SK-N-SH treated with all-trans-retinoic acid at 6 μM for 48 hours (cell line): ENCODE measurements around the gene HELZ.

Source experiments
- ATAC-seq: fragments of 200-7000 bp; cut with Tn5 transposase; 3 replicates; pipeline ENCODE4 v1.9.1; 2020; ENCODE audit warnings: mild to moderate bottlenecking, moderate library complexity
- ARNTL ChIP-seq: fragments of 450-650 bp; formaldehyde crosslinking; IDR thresholded peaks from 2 replicates; pipeline ENCODE4 v1.5.0; 2020; ENCODE audit warnings: low read depth, mild to moderate bottlenecking, moderate library complexity, borderline replicate concordance
- CSDC2 ChIP-seq: fragments of 250-450 bp; sonication (Bioruptor Pico); IDR thresholded peaks from 2 replicates; pipeline ENCODE4 v1.5.0; 2020; ENCODE audit warnings: mild to moderate bottlenecking, moderate library complexity
- ESRRG ChIP-seq: fragments of 250-450 bp; sonication (Bioruptor Pico); IDR thresholded peaks from 2 replicates; pipeline ENCODE4 v1.6.1; 2021; ENCODE audit warnings: mild to moderate bottlenecking
- GLIS3 ChIP-seq: fragments of 250-450 bp; sonication (Bioruptor Pico); IDR thresholded peaks from 2 replicates; pipeline ENCODE4 v1.5.0; 2020; ENCODE audit warnings: mild to moderate bottlenecking, moderate library complexity
- ISL1 ChIP-seq: fragments of 250-450 bp; sonication (Bioruptor Pico); IDR thresholded peaks from 2 replicates; pipeline ENCODE4 v2.1.2; 2022; ENCODE audit warnings: mild to moderate bottlenecking, moderate library complexity
- OSR1 ChIP-seq: fragments of 250-450 bp; sonication (Bioruptor Pico); IDR thresholded peaks from 2 replicates; pipeline ENCODE4 v1.8.0; 2022; ENCODE audit warnings: moderate library complexity, mild to moderate bottlenecking, inconsistent platforms
- PPARA ChIP-seq: fragments of 250-450 bp; sonication (Bioruptor Pico); IDR thresholded peaks from 2 replicates; pipeline ENCODE4 v1.5.0; 2020; ENCODE audit warnings: mild to moderate bottlenecking, borderline replicate concordance
- RARB ChIP-seq: fragments of 250-450 bp; sonication (Bioruptor Pico); IDR thresholded peaks from 2 replicates; pipeline ENCODE4 v1.8.0; 2021; ENCODE audit warnings: mild to moderate bottlenecking, moderate library complexity
- SNAI2 ChIP-seq: fragments of 250-450 bp; sonication (Bioruptor Pico); IDR thresholded peaks from 2 replicates; pipeline ENCODE4 v1.5.0; 2020; ENCODE audit warnings: mild to moderate bottlenecking, moderate library complexity
- TOX ChIP-seq: fragments of 250-450 bp; sonication (Bioruptor Pico); IDR thresholded peaks from 2 replicates; pipeline ENCODE4 v1.8.0; 2021; ENCODE audit warnings: mild to moderate bottlenecking, moderate library complexity, borderline replicate concordance
- ZC3H10 ChIP-seq: fragments of 250-450 bp; sonication (Bioruptor Pico); IDR thresholded peaks from 2 replicates; pipeline ENCODE4 v1.5.1; 2021; ENCODE audit warnings: mild to moderate bottlenecking, moderate library complexity
- ZFP3 ChIP-seq: fragments of 250-450 bp; sonication (Bioruptor Pico); IDR thresholded peaks from 2 replicates; pipeline ENCODE4 v1.5.0; 2020; ENCODE audit warnings: mild to moderate bottlenecking, moderate library complexity
- ZFP30 ChIP-seq: fragments of 450-650 bp; formaldehyde crosslinking; IDR thresholded peaks from 2 replicates; pipeline ENCODE4 v1.5.0; 2022; ENCODE audit warnings: mild to moderate bottlenecking, moderate library complexity
- ZNF565 ChIP-seq: fragments of 450-650 bp; formaldehyde crosslinking; conservative IDR thresholded peaks from 2 replicates; pipeline ENCODE4 v1.5.0; 2020; ENCODE audit warnings: low read depth, mild to moderate bottlenecking, moderate library complexity
- ZNF8 ChIP-seq: fragments of 450-650 bp; formaldehyde crosslinking; IDR thresholded peaks from 2 replicates; pipeline ENCODE4 v1.5.0; 2020; ENCODE audit warnings: mild to moderate bottlenecking, moderate library complexity
- TF ChIP-seq, protein P1 (sequence below): fragments of 250-450 bp; sonication (Bioruptor Pico); IDR thresholded peaks from 2 replicates; pipeline ENCODE4 v1.8.0; 2021; ENCODE audit warnings: low read depth, mild to moderate bottlenecking, moderate library complexity, borderline replicate concordance
- TF ChIP-seq, protein P2 (sequence below): fragments of 250-450 bp; sonication (Bioruptor Pico); IDR thresholded peaks from 2 replicates; pipeline ENCODE4 v1.5.1; 2020; ENCODE audit warnings: low read depth, mild to moderate bottlenecking, moderate library complexity
- TF ChIP-seq, protein P3 (sequence below): fragments of 250-450 bp; sonication (Bioruptor Pico); IDR thresholded peaks from 2 replicates; pipeline ENCODE4 v1.5.0; 2020; ENCODE audit warnings: mild to moderate bottlenecking, moderate library complexity
- TF ChIP-seq, protein P4 (sequence below): fragments of 250-450 bp; sonication (Bioruptor Pico); IDR thresholded peaks from 2 replicates; pipeline ENCODE4 v1.5.1; 2021; ENCODE audit warnings: mild to moderate bottlenecking, moderate library complexity
- TF ChIP-seq, protein P5 (sequence below): fragments of 250-450 bp; sonication (Bioruptor Pico); IDR thresholded peaks from 2 replicates; pipeline ENCODE4 v1.8.0; 2020; ENCODE audit warnings: mild to moderate bottlenecking, moderate library complexity, borderline replicate concordance

The HELZ gene

DNA sequence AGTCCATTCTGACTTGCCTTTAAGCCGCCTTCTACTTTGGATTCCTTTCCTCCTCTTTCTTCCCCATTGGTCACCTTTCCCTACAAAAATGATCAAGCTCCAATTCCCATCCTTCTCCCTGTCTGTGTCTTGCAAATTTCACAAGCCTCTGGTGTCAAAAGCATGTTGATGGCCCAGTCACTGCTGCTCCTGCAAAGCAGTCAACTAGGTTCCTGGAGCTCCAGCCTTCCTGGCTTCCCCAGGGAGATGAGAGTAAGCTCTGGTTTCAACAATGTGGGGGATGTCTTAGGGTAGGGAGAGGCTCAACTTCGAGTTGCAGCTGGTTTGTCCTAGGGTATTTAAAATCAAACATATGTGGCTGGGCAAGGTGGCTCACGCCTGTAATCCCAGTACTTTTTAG, 36.1 kb upstream of the HELZ start (continued):
- no peak for TF ChIP-seq ARNTL (CRISPR knock-in tag)

DNA sequence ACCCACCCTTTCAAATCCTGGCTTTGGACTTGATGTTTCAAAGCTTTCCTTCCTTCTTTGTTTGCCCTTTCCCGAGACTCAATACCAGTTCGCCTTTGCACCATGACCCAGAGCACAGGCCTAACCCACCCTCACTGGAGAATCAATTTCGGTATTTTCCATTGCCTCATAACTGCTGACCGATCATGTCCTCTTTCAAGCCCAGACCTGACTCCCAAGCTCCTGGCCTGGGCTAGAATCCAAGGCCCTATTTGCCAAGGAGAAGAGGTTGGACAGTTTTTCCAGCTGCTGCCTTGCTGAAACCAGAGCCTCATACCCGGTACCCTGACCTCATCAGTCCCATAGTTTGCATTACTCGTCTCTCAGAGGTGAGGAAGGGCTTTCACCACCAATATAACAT, 35.3 kb upstream of the HELZ start:
- TF ChIP-seq ESRRG (CRISPR knock-in tag) (no peak), GLIS3 (CRISPR knock-in tag) (no peak), TOX (CRISPR knock-in tag) (no peak), SNAI2 (CRISPR knock-in tag) (no peak), ZC3H10 (CRISPR knock-in tag) (no peak), OSR1 (CRISPR knock-in tag) (no peak), RARB (CRISPR knock-in tag) (no peak), ISL1 (no peak), ZFP3 (CRISPR knock-in tag) (no peak), ZFP30 (CRISPR knock-in tag) (no peak), ZNF8 (no peak), ZNF565 (no peak)
- TF ChIP-seq, protein P1, sequence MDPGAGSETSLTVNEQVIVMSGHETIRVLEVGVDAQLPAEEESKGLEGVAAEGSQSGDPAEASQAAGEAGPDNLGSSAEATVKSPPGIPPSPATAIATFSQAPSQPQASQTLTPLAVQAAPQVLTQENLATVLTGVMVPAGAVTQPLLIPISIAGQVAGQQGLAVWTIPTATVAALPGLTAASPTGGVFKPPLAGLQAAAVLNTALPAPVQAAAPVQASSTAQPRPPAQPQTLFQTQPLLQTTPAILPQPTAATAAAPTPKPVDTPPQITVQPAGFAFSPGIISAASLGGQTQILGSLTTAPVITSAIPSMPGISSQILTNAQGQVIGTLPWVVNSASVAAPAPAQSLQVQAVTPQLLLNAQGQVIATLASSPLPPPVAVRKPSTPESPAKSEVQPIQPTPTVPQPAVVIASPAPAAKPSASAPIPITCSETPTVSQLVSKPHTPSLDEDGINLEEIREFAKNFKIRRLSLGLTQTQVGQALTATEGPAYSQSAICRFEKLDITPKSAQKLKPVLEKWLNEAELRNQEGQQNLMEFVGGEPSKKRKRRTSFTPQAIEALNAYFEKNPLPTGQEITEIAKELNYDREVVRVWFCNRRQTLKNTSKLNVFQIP (CRISPR knock-in tag), result no peak
- TF ChIP-seq, protein P2, sequence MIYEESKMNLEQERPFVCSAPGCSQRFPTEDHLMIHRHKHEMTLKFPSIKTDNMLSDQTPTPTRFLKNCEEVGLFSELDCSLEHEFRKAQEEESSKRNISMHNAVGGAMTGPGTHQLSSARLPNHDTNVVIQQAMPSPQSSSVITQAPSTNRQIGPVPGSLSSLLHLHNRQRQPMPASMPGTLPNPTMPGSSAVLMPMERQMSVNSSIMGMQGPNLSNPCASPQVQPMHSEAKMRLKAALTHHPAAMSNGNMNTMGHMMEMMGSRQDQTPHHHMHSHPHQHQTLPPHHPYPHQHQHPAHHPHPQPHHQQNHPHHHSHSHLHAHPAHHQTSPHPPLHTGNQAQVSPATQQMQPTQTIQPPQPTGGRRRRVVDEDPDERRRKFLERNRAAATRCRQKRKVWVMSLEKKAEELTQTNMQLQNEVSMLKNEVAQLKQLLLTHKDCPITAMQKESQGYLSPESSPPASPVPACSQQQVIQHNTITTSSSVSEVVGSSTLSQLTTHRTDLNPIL (CRISPR knock-in tag), result no peak
- TF ChIP-seq, protein P3, sequence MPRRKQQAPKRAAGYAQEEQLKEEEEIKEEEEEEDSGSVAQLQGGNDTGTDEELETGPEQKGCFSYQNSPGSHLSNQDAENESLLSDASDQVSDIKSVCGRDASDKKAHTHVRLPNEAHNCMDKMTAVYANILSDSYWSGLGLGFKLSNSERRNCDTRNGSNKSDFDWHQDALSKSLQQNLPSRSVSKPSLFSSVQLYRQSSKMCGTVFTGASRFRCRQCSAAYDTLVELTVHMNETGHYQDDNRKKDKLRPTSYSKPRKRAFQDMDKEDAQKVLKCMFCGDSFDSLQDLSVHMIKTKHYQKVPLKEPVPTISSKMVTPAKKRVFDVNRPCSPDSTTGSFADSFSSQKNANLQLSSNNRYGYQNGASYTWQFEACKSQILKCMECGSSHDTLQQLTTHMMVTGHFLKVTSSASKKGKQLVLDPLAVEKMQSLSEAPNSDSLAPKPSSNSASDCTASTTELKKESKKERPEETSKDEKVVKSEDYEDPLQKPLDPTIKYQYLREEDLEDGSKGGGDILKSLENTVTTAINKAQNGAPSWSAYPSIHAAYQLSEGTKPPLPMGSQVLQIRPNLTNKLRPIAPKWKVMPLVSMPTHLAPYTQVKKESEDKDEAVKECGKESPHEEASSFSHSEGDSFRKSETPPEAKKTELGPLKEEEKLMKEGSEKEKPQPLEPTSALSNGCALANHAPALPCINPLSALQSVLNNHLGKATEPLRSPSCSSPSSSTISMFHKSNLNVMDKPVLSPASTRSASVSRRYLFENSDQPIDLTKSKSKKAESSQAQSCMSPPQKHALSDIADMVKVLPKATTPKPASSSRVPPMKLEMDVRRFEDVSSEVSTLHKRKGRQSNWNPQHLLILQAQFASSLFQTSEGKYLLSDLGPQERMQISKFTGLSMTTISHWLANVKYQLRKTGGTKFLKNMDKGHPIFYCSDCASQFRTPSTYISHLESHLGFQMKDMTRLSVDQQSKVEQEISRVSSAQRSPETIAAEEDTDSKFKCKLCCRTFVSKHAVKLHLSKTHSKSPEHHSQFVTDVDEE (CRISPR knock-in tag), result no peak
- TF ChIP-seq, protein P4, sequence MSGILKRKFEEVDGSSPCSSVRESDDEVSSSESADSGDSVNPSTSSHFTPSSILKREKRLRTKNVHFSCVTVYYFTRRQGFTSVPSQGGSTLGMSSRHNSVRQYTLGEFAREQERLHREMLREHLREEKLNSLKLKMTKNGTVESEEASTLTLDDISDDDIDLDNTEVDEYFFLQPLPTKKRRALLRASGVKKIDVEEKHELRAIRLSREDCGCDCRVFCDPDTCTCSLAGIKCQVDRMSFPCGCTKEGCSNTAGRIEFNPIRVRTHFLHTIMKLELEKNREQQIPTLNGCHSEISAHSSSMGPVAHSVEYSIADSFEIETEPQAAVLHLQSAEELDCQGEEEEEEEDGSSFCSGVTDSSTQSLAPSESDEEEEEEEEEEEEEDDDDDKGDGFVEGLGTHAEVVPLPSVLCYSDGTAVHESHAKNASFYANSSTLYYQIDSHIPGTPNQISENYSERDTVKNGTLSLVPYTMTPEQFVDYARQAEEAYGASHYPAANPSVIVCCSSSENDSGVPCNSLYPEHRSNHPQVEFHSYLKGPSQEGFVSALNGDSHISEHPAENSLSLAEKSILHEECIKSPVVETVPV (CRISPR knock-in tag), result no peak
- TF ChIP-seq, protein P5, sequence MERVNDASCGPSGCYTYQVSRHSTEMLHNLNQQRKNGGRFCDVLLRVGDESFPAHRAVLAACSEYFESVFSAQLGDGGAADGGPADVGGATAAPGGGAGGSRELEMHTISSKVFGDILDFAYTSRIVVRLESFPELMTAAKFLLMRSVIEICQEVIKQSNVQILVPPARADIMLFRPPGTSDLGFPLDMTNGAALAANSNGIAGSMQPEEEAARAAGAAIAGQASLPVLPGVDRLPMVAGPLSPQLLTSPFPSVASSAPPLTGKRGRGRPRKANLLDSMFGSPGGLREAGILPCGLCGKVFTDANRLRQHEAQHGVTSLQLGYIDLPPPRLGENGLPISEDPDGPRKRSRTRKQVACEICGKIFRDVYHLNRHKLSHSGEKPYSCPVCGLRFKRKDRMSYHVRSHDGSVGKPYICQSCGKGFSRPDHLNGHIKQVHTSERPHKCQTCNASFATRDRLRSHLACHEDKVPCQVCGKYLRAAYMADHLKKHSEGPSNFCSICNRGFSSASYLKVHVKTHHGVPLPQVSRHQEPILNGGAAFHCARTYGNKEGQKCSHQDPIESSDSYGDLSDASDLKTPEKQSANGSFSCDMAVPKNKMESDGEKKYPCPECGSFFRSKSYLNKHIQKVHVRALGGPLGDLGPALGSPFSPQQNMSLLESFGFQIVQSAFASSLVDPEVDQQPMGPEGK (CRISPR knock-in tag), result no peak
- no peak for ATAC-seq

DNA sequence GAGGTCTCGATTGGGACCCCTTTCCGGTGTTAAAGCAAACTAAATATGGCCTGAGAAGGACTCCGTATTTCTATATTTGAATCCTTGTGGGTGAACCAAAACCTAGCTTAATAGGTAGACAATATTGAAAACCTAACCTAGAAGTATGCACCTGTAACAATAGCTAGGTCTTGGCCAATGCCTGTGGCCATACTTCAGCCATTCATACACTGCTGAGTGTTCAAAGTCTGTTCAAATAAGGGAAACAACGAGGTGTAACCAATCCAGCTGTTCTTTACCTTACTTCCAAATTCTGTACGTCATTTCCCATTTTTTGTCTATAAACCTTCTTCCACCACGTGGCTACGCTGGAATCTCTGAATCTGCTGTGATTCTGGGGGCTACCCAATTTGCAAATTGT, 34.1 kb upstream of the HELZ start:
- ATAC-seq, result no peak
- TF ChIP-seq TOX (CRISPR knock-in tag) (no peak), PPARA (CRISPR knock-in tag) (no peak), ISL1 (no peak), OSR1 (CRISPR knock-in tag) (no peak), ESRRG (CRISPR knock-in tag) (no peak), RARB (CRISPR knock-in tag) (no peak), ARNTL (CRISPR knock-in tag) (no peak), CSDC2 (CRISPR knock-in tag) (no peak), SNAI2 (CRISPR knock-in tag) (no peak), GLIS3 (CRISPR knock-in tag) (no peak), ZFP3 (CRISPR knock-in tag) (no peak)
- TF ChIP-seq, protein P1 (CRISPR knock-in tag), result no peak
- TF ChIP-seq, protein P5 (CRISPR knock-in tag), result no peak
- TF ChIP-seq, protein P3 (CRISPR knock-in tag), result no peak
